NCI-H2227 (cell line): ENCODE data around the gene RBMS3.

Source experiments
- DNase-seq: peaks from one replicate; lab custom pipeline; 2025; ENCODE audit not compliant: unreplicated experiment; lab: John Stamatoyannopoulos, UW

Gene RBMS3

DNA sequence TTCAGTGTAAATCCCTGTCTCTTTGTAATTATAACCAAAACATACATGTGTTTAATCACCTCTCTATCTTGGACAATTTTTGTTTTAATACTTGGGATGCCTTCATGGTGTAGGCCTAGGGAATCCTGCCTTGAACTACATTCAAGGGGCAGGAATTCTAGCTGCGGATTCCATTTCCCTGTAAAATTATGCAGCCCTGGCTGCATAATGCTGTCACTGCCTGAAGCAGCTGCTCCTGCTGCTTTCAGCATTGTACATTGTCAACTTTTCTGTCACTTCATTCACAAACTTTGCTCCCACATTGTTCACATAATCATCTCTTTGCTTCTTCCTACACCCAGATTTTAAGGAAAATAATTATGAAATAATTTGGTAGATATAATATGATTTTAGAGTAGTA lies 638.7 kb downstream of the RBMS3 start:
- no peak for DNase-seq

DNA sequence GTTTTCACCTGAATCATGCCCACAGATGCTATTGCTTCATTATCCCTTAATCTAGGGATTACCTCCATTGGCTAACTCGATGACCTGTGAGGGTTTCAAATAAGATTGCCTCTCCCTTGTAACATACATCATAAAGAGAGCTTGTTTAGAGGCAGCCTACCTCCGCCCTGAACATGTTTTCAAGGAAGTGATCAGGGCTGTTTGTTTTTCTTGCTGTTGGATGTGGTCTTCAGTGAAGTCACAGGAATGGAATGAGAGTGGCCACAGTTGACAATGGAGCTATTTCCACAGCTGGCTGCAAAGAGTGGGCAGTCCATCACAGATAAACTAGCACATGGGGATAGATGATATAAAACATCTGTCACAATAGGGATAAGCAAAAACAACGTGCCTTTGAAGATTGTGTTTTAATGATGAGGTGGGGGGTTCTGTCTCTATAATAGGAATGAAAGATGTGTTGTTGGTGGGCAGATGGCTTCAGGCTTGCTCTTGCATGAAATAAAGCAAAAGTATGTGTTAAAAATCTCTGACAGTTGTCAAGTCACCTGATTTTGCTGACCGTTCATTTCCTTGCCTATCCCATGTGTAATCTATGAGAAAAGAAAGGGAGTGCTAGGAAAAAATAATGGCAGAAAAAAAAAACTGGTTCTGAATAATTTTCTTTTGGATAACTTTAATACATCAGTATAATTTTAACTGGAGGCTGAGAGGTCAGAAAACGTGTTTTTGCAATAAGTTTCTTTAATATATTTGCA lies 642.3 kb downstream of the RBMS3 start:
- no peak for DNase-seq

DNA sequence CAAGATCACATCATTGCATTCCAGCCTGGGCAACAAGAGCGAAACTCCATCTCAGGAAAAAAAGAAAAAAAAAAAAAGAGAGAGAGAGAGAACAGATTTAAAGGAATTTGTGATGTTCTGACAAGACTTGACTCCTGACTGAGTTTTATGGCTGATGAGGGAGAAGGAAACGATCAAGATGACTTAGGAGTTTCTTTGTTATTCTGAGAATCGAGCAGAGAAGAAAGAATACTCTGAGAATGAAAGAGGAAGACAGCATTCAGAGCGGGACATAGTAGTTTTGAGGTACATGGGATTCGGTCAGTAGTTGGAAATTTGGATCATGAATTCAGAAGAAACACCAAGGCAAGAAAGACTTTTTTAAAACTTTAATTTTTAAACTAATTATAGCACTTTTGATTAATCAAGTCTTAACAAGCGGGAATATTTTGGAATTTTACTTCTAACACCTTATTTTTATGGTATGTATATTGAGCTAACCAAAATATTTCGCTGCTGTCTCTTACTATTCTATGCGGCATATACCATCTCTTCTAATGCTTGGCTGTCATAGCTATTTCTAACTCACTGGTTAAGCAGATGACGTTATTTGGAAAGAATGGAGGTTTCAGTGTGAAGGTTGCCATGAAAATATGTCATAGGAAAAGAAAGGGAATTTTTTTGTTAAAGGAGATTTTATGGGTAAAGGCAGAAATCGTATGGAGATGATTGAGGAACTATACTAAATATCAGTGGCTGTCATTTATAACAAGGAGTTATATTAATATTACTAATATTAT lies 644.1 kb downstream of the RBMS3 start:
- DNase-seq, result no peak

DNA sequence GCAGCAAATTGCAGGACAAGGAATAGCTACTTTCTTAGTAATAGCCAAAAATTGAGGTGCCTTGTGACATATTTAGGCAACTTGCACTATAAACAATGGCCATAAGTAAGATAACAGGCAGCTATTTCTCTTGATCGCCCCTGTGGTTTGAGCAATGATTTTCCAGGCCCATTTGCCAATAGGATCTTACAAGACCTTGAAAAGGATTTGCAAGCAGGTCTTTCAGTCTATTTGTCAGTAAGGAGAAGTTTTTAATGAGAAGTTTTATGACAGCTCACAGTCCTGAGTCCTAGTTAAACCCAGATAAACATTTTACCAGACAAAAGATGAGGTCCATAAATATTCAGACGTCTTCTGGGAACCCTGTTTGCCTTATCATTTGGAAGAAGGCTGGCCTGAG lies 645.5 kb downstream of the RBMS3 start:
- DNase-seq, result no peak

DNA sequence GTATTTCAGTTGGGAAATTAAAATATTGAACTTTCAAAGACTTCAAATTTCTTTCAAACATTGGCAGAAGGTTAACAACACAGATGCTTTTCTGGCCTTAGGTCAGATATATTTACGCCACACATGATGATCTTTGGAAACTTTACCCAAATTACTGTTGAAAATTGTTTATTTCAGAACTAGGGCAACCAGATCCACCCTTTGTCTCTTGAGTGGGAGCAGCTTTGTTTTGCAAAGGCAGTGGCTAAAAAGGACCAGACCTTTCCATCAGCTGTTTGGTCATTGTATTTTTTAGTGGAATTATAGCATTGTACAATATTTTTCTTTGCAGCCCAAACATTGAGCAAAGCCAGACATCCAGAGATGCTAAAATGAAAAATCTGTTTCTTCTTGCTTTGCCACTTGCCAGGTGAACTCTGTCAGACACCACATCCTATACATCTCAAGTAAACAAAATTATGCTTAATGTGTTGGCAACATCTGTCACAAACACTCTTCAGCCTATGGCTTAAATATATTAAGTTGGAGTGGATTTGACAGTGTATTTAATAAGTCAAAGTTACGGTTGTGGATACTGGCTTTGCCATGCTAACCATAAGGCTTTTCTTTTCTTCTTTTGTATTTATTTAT lies 651.9 kb downstream of the RBMS3 start:
- DNase-seq, result no peak

DNA sequence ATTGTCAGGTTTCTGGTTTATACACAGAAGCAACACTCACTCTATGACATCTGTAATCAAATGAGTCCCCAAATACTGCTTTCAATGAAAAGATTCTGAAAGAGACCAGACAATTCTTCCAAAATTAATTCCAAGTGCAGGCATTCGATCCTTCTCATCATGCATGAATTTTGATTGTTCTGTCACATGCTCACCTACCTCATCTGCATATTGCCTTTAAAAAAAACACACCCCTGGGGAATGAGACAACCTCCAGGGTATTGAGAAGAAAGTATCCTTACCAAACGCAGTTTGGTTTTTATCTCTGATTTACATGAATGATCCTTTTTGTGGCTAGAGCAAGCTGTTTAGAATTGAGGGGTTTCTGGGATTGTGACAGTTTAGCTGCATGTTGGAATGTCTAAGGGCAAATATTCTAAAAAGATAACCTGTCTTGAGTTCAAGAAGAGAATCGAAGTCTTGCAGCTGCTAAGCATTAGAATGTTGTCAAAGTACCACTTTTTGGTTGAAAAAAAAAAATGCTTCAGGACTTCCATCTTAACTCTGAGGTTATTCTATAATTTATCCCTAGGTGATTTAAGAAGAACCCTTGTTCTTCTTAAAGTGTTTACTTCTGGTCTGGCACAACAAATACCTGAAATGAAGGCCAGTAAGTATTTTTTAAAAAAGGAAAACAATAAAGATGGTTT lies 653.1 kb downstream of the RBMS3 start:
- DNase-seq, result no peak

DNA sequence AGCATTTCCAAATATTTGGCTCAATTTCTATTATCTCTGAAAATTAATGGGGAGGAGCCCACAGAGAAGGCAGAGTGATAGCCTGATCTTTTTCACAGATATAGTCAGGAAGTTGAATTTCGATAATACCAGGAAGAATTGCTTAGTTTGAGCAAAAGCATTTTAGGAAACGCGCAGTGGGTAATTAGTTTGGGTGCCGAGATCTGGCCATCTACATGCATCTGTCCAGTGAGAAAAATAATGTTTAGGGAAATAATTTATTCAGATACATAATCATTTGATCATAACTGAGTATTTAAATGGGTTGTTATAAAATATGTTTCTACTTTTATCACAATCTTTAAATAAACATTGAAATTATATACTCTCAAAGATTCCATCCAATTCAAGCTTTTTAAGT lies 653.9 kb downstream of the RBMS3 start:
- DNase-seq, result no peak

DNA sequence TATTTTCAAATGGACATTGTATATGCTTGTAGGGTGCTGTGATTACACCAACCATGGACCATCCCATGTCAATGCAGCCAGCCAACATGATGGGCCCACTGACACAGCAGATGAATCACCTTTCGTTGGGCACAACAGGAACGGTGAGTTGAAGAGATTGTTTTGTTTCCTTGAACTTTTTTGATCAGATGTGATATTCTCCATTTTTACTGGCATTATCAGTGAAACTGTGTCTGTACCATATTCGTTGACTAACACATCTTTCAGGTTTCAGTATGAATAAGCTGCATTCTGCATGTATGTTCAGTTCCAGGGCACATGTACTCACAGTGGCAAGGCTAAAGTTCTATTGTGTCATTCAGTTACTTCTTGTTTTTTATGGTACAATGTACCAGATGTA lies 655.2 kb downstream of the RBMS3 start:
- no peak for DNase-seq

DNA sequence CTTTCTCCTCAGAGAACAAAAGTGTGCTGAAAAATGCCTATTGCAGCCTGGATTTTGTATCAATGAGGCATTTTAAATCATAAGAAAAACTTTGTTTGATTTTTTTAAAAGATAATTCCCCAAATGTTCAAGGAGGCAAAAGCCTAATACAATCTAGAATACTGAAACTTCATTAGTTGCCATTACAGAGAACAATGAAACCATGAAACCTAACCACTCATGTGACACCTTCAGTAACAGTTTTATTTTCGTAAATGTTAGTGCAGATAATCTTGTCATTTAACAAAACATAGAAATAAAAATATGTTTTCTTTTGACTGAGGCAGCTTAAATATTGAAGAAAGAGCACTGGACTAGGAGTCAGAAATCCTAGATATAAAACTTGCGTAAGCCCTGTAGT lies 655.9 kb downstream of the RBMS3 start:
- no peak for DNase-seq

DNA sequence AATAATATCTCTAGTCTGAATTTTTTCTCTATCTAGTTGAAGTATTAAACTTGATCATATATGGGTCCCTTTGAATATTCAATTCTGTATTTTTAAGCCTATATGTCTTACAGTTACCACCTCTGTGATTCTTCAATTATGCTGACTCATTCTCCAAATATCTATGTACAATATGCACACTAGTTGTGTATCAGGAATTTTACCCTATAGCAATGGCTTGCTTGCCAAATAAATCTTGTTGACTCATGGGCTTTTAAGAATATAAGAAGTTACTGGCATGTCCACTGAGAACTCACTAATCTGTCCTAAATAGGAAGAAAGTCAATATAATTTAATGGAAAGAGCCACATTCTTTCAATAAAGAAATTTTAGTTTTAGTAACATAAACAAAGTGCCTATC lies 656.3 kb downstream of the RBMS3 start:
- DNase-seq, result no peak

DNA sequence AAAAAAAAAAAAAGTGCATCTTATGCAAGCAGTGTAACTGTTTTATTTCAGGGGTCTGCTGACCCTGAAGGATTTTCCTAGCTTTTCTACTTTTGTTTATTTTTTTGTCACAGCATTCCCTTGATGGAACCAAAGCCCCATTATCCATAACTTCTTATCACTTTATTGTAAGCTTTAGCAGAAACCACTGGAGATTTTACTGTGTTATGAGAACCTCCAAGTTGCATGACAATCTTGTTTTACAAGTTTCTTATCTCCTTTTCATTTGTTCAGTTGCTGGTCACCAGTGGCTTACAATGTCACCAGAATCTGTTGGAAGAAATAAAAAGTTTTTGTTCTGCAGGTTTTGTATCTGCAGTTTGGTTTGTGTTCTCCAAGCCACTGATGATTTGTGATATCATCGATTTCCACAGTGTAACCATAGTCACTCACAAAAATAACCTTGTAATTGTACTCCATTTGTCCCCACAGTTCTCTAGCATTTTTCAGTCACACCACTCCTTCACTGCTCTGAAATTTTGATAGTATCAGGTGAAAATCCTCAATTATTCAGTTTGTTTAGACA lies 660.0 kb downstream of the RBMS3 start:
- DNase-seq, result no peak

DNA sequence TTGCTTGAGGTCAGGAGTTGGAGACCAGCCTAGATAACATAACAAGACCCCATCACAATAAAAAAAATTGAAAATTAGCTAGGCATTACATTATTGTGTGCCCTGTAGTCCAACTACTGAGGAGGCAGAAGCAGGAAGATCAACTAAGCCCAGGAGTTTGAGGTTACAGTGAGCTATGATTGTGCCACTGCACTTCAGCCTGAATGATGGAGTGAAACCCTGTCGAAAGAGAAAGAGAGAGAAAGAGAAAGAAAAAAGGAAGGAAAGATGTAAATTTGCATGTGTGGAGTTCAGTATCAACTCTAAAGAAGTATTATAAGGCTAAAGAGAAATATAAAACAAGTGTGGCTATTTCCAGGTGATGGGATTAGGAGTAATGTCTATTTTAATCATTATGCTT lies 661.4 kb downstream of the RBMS3 start:
- DNase-seq, result no peak

DNA sequence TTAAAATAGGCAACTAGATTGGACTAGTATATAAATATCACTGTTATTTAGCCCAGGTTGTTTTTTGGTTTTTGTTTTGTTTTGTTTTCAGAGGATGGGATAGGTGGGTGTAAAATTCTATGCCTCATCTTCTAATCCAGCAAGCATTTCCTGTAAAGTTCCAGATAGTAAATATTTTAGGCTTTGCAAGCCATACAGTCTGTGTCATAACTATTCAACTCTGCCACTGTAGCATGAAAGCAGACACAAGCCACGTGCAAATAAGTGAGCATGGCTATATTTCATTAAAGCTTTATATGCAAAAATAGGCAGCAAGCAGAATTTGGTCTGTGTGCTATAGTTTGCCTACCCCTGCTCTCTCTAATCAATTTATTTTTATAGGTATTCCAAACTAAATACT lies 668.3 kb downstream of the RBMS3 start:
- DNase-seq, result no peak

DNA sequence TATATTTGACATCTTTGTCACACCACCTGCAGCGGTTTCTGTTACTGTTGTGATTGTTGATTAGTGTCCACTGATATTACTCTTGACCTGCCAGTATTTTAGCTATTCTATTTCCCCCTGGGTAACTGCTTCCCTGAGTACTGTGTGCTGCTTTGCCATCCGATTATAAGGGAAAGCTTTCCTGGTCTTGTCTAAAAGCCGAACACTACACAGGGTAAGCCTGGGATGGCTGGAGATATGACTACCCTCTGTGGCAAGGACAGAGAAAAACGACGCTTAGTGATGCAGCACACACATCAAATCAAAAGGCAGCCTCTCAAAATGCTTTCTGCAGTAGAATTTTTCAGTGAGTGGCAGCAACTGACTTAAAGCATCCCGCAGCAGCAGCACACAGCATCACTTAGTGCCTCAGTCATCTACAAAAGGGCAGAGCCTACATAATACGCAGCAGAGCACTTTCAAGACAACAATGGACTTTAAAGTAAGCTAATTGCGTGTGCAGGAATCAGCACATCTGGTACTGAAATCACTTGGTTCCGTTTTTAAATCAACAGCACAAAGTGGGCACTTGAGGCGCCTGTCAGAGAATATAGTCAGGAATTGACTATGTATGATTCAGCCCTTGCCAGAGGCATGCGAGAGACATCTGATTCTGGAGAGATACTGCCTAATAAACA lies 669.2 kb downstream of the RBMS3 start:
- DNase-seq, result peak; percentile 1

DNA sequence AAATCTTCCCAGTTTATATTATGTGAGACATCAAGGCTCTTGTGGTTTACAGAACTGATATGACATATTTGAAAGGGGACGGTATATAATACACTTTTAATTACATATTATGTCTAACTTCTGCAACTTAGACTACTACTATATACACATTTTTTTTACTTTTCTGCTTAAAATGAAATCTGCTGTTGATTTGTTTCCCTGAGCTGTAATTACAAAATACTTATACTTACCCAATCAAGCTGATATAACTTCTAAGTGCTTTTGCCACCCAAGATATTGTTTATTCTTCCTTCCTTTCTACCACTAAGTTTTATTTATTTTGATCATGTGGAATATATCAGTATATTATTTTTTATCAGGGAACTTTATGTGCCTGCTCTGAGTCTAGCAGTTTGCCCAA lies 671.6 kb downstream of the RBMS3 start:
- DNase-seq, result no peak

DNA sequence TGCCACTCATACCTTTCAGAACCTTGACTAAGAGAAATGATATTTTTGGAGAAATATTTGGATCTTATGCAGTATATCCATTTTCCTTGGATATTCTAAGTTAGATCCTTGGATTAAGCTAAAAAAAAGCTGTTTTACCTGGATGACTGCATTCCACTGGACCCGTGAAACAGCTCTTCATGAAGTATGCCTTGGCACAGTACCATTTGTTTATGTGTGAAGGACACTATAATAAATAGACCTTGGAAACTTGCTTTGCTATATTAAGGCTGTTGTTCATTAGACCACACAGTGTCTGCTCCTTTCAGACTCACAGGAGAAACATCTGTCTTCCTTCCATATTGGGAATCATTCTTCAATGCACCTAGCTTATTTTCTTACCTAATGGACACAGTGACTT lies 674.5 kb downstream of the RBMS3 start:
- no peak for DNase-seq

DNA sequence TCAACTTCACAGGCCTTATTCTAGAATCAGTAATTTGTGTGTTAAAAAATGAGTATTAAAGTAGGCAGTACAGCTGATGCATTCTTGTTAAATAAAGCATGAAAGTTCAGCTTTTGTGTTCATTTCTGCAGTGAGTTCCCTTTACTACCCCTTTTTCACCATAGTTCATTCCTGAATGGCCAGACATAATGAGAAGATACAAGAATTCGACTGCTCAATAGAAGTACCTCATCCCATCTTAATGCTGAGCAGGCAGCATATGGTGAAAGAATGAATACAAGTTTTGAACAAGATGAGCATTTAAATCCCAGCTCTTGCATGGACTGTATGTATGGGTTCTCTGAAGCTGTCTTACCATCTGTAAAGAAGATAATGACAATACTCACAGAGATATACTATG lies 677.9 kb downstream of the RBMS3 start:
- no peak for DNase-seq

DNA sequence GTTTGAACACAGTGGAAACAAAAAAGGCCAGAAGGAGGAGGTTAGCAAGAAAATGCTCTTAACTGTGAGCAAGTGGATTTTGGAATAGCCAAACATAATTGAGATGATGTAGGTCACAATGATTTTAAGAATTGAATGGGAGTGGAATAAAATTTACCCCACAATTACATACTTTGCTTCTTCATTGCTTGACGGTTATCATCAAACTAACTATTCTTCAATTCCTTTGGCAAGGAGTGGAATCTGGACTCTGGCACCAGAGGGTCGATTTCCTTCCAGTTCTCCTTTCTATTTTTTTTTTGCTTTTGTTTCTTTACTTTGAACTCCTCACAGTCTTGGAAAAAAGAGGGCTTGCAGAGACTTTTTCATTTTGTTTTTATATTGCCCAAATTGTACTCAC lies 691.0 kb downstream of the RBMS3 start:
- DNase-seq, result no peak

DNA sequence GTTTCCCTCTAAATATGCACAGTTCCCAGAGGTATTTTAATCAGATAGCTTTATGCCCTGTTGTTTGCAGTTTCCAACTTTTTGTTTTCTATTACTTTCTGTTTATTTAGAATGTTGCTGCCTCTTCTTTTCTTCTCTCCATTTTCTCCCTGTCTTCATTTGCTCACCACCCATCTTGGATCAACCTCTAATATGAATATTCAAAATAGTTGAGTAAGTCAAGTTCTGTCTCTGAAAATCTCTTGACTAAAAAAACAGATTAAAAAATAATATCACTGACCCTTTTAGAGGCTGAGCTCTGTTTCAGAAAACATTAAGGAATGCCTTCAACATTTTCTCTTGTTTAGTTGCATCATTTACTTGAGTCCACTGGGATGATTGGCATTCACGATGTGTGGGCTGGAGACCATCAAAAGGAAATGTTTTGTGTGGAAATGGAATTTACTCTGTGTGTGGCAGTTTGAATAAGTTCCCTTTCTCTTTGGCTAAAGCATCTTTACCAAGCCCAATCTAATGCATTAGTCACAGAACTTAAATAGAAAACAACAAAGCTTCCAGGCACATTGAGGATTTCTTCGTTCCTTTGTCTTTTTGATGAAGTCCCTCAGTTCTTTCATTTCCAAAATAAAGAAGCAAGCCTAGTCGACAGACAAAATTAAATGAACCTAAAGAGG lies 691.6 kb downstream of the RBMS3 start:
- DNase-seq, result no peak

DNA sequence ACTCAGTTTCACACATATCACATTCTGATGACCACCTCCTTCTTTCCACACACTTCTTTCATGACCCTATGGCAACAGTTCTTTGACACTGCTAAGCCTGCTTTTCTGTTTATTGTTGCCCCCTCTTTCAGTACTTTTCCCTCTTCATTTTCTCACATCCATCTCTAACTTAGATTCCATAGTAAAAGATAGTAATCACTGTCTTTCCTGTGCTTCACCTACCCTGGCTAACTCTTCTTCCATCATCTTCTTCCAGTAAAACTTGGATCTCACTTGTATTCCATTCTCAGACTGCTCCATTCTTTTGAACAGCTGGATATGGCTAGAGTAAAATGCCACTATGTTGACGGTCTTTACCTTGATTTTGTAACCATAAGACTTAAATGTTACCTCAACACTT lies 692.9 kb downstream of the RBMS3 start:
- DNase-seq, result no peak
